ENCODE results near the gene DTHD1. TPM values are rescaled to one million over a fixed set of nuclear protein-coding genes. Genes with fewer than 3 reads are reported as not detected.

Gene DTHD1
- total and polyA plus RNA-seq, 2 donors from 2014 or later: 1.4 TPM; not detected in 1

GRCh38 chr4:36392916-36393315 is 111.5 kb downstream of the DTHD1 start:
- no peak for FAIRE-seq
- TF ChIP-seq, protein P1, sequence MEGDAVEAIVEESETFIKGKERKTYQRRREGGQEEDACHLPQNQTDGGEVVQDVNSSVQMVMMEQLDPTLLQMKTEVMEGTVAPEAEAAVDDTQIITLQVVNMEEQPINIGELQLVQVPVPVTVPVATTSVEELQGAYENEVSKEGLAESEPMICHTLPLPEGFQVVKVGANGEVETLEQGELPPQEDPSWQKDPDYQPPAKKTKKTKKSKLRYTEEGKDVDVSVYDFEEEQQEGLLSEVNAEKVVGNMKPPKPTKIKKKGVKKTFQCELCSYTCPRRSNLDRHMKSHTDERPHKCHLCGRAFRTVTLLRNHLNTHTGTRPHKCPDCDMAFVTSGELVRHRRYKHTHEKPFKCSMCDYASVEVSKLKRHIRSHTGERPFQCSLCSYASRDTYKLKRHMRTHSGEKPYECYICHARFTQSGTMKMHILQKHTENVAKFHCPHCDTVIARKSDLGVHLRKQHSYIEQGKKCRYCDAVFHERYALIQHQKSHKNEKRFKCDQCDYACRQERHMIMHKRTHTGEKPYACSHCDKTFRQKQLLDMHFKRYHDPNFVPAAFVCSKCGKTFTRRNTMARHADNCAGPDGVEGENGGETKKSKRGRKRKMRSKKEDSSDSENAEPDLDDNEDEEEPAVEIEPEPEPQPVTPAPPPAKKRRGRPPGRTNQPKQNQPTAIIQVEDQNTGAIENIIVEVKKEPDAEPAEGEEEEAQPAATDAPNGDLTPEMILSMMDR (IDR thresholded peaks at IDR 0.05; ENCODE audit: borderline replicate concordance, extremely low read depth, insufficient read depth): no peak

More at GRCh38 chr4:36392916-36393315, 111.5 kb downstream of the DTHD1 start:
- intact Hi-C loops (cut with DNase I): no loop called here
- DNase-seq: no peak
- Histone ChIP-seq H3K9me3 (ENCODE audit: control insufficient read depth in 2 of 3, insufficient read depth in 1 of 3, low read length in 3 of 3) (no peaks in the 10 kb centered on the region), H3K9ac (ENCODE audit: low read length in 3 of 3) (no peak overlapping the region), H3K27ac (ENCODE audit: low read depth in 2 of 2, low read length in 2 of 2) (no peak overlapping the region), H3K27me3 (ENCODE audit: control insufficient read depth, insufficient read depth, low read length) (no peaks in the 10 kb centered on the region), H3K36me3 (ENCODE audit: control insufficient read depth in 2 of 3, insufficient read depth in 3 of 3, low read length in 3 of 3) (no peaks in the 10 kb centered on the region), H3K4me3 (ENCODE audit: low read length in 3 of 3) (no peak overlapping the region), H3K4me1 (ENCODE audit: control insufficient read depth in 2 of 3, insufficient read depth in 2 of 3, low read depth in 1 of 3, low read length in 3 of 3) (no peaks in the 10 kb centered on the region)

Other genes starting within 250 kb of the DTHD1 start
- 33.5 TPM for gene ARAP2, start 37.1 kb upstream of the DTHD1 start, total RNA-seq
- gene ARAP2, start 37.1 kb upstream of the DTHD1 start, polyA plus RNA-seq (ENCODE audit: insufficient read depth, low read depth, low replicate concordance): 3.1 TPM

Data from kidney (tissue), 14 donors.